Neural progenitor cell (in vitro differentiated cells): ENCODE data around the gene TSPEAR.

Source experiments
- CTCF ChIP-seq: fragments of 200-600 bp; sonication (generic); IDR thresholded peaks from 2 replicates; pipeline ENCODE4 v1.5.1; 2017; ENCODE audit warnings: antibody characterized with exemption, mild to moderate bottlenecking
- EZH2 ChIP-seq: fragments of 200-600 bp; sonication (generic); IDR thresholded peaks from 2 replicates; pipeline ENCODE4 v1.6.1; 2017; ENCODE audit warnings: antibody characterized with exemption, mild to moderate bottlenecking, moderate library complexity
- EZH2phosphoT487 ChIP-seq: fragments of 200-600 bp; sonication (generic); IDR thresholded peaks from 2 replicates; pipeline ENCODE4 v1.6.1; 2017; ENCODE audit warnings: antibody characterized with exemption

- TF ChIP-seq EZH2phosphoT487 (no peak), CTCF (no peak), EZH2 (no peak)
These were observed 236.0 kb downstream of the TSPEAR start for GRCh38 chr21:44475266-44475845.
